HG03108 (cell line): ENCODE measurements around the gene LYZL2.
"Not testable (repeated sequence)": the region's sequence is repeated elsewhere in the genome, so short reads cannot be mapped to it uniquely, and the experiment has no call there.

Source experiments
- ATAC-seq: cut with Tn5 transposase; IDR thresholded peaks from one replicate; pipeline ENCODE4 v1.9.1; 2021; ENCODE audit warnings: moderate library complexity; ENCODE audit not compliant: unreplicated experiment

Gene LYZL2

DNA sequence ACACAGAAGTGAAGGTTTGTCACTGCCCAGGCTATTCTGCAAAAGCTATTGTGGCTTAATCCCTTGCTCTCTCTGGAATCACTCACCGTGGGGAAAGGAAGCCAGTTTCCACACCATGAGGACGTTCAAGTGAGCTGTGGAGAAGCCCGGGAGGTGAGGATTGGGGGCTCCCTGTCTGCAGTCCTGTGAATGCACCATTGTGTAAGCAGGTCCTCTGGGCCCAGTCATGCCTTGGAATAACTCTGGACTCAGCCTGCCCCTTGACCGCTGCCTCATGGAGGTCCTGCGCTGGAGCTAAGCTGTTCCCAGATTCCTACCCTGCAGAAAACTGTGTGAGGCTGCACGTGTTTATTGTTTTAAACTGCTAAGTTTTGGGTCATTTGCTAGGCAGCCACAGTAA is 33.5 kb downstream of the LYZL2 start:
- ATAC-seq = no peak

DNA sequence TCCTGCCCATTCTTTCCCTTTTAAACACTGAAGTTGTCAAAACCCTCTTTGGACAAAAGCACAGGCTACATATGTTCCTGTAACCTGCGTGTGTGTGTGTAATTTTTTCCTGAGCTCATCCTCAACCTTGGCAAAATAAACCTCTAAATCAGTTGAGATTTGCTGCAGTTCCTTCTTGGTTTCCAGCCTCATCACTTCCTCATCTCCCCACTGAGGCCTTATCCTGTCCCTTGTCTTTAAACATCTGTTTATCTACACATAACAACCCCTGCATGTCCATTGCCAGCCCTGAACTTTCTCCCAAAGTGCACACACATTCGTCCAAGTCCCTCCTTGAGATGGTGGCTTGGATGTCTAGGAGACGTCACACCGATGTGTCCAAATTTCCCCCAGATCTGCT is 35.5 kb downstream of the LYZL2 start:
- no peak for ATAC-seq

DNA sequence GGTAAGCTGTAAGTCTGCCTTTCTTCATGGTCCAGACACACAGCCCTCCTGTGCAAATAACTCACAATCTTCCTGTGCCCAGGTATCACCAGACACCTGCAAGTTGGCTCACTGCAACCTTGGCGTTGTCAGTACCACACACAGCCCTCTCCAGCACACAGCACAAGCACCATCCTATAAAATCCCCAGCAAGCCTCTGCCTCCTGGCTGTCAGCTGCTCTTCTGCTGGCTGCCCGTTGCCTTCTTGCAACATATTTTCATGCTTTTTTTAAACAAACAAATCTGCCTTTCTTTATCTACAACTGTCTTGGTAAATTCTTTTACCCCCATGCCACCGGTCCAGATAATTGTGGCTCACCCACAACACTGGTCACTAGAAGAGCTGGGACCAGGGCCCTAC is 36.8 kb downstream of the LYZL2 start:
- not testable (repeated sequence) for ATAC-seq

DNA sequence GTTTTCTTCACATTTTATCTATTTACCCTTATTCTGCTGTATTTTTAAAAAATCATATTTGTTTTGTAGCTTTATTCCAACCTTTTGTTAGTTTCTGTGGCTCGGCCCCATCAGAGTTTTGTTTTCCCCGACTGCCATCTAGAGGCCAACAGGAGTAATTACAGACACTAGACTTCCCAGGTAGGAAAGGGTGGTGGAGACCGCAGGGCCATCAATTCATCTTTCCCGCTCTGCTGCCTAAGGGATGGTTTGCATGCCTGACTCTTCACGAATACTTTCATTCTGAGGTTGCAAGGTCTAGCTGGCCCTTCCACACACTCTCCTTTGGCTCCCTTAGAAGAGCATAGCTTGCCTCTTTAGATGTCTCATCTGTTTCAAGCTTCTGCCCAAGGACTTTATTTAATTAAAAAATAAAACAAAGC is 38.3 kb downstream of the LYZL2 start:
- no peak for ATAC-seq

DNA sequence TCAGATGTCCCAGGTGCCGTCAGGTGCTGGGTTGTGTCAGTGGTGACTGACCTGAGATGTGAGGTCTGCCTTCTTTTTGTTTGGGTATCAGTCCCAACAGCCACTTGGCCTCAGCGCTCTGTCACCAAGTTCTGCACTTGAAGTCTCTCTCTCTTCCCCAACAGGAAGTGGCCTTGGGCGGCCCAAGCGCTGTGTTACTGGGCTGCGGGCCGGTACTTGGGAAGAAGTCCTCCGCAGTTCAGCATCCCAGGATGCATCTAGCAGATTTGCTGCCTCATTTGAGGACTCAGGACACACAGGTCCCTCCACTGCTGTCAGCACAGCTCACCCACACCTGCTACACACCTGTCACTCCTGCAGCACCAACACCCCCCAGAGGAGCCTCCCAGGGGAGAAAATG is 40.1 kb downstream of the LYZL2 start:
- ATAC-seq = no peak

DNA sequence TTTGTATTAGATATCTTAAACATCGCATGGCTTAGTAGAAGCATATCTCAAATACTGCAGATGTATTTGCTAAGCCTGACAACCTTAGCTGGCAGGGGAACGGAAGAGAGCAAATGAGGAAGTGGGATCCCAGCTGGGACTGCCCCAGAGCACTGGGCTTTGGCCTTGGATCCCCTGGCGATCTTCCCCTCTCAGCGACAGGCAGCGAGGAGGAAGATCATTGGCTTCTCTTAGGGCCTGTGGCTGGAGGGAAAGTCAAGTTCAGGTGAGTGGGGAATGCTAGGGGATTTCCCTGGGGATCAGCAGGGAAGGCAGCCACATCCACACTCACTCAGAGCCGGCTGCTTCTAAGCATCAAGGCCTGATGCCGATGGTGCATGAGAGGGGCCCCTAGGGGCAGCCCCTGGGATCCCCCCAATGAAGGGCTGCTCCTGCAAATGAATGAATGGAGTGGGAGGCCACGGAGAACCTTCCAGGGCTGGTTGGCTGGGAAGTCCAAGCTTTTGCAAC is 42.0 kb downstream of the LYZL2 start:
- ATAC-seq = peak; percentile 84

DNA sequence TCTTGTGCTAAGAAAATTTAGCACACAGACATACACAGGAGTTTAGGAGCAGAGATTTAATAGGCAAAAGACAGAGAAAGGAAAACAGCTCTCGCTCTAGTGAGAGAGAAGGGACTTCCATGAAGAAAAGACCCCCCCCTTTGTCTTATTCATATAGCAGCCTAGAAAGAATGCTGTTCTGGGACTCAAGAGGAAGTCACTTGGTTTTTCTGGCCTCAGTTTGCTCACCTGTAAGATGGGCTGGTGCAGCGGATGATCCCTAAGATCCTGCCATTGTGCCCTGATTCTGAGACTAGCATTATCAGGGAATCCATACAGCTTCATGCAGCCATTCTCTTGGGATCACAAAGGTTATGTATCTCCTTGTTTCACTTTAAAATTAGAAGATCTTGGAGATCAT is 42.7 kb downstream of the LYZL2 start:
- ATAC-seq = no peak

DNA sequence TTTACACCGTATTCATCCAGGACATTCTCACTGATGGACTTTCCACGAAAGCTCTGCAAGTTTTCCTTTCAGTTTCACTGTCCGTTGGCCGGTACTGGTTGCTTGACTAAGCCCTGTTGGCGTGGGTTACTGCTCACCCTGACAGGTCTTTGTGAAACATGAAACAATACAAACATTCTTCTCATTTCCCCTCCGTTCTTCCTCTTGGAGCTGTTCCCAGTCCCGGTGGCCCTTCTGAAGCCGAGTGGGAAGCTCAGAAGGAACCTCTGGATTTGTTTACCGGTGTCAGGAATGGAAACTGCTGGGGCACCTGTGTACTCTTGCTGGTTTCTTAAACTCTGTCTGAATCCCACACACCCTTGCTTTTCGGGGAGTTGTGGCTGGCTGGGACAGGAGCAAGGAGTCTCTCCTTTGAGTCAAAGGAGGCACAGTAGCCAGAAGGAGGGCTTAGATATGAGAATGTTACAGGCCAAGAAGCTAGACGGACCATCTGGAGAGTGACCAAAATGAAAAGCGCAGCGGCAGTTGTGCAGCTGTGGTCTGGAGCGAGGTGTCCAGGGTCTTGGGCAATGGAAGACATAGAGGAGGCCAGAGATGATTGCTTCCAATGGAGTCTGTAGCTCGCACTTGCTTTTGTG is 45.7 kb downstream of the LYZL2 start:
- peak; percentile 49 for ATAC-seq

DNA sequence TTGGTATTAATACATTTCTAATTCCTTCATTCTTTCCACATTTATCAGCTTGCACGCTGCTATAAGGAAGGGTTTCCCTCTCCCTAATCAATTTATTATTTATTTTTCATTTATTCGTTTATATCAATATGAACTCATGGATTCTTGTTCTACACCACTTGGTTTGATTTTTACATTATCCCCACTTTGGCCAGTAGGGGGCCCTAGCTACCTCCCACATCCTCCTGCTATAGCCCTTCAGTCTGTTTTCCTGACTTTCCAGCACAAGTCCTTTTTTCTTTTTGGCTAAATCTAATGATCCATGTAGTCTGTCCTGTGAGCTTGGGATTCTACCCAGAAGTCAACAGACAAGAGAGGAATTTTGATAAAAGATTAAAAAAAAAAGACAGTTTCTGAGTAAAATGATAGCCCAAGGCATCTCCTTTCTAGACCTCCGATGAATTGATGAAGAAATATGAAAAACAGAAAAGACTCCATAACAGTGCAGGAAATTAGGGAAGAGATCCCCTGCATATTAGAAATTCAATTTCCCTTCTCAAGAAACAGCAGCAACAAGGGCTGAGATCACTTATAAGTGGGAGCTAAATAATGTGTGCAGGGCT is 47.7 kb downstream of the LYZL2 start:
- no peak for ATAC-seq

DNA sequence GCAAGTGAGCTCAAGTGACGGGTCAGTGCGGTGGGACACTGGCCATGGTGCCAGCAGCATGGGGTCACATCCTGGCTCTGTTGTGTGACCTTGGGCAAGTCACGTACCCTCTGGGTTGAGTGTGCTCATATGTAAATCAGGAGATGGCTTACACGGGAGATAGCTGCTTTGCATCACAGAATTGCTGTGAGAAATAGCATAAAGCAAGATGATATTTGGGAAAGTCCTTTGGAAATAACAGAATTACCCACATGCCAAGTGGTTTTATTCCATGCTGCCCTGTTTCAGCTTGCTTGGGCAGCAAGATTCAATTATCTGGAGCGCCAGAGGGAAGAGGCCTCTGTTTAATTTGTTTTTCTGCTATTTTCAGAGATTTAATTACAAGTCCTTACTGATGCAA is 48.9 kb downstream of the LYZL2 start:
- ATAC-seq = no peak

DNA sequence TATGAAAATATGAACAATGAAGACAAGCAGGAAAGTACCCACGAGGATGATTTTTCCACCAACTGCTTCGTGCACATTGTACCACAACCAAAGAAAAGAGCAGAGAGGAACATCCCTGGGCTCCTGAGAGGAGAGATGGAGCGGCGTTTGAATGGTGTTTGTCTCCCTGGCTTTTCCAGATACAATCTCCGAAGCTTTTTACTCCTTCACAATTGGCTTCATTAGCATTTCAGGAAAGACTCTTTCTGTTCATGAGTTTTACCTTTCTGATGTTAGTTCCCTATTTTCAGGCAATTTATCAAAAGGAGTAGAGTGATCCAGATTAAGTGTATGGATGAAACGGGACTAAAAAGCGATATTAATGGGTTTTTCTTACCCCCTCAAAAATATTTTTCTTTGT is 49.3 kb downstream of the LYZL2 start:
- ATAC-seq = no peak

DNA sequence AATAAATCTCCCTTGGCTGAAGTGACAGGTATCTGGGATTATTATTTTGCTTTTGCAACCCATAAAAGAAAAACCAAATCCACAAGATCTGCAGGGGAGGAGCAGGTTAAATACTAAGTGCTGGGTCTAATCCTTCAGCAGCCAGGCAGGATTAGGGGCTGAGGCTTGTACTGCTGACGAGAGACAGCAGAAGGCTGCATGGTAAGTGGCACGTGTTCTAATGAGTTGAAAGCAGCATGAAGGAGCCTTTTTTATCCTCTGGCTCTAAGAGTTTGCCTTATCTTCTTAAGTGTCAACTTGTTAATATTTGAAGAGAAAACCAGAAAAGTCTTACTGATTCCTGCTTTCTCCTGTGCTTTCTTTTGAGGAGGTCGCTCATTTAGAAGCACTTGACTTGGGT is 50.0 kb downstream of the LYZL2 start:
- ATAC-seq = no peak

DNA sequence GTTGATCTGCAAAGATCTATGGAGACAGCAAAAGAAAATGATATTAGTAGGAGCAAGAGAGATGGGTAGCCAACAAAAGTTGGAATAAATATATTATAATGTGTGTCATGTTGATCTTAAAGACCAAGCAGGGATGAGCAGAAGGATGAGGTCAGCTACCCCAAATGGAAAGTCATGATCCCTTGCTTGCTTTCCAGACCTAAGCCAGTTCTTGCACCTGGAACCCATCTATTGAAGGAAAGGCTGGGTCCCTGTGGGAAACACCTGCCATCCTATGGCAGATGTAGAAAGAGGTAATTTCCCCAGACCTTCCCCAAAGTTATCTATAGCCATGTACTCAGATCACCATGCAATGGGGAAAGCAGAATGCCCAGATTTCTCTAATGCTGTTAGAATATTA is 52.5 kb downstream of the LYZL2 start:
- no peak for ATAC-seq

DNA sequence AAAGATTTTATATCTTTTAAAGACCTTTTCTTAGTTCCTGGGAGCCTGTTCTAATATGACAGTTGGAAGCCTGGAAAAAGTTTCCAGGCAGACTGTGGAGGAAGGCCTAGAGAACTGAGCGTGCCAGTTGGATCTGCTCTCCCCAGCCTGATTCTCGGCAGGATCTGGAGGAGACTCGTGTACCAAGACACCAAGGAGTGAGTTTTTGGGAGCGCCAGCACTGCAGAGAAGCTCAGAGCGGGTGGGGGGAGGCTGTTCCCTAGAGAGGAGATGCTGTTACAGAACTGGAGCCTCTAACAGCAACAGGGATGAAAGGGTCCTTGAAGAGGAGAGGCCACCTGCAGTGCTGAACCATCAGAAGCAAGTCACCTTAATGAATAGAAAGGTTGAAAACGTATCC is 52.9 kb downstream of the LYZL2 start:
- no peak for ATAC-seq

DNA sequence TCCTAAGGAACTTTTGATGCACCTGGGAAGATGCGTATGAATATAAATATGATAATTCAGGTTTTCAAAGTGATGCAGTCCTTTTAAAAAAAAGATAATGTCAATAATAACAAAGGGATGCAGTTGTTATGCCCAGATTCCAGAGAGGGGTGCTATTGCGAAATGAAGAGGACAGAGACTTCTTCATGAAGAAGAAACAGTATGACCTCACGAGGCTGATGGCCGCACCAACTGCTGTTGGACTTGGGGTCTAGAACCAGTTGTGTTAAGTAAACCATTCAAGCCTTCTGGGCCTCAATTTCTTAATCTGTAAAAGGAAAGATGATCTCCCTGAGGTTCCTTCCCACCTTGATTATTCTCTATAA is 55.1 kb downstream of the LYZL2 start:
- no peak for ATAC-seq

DNA sequence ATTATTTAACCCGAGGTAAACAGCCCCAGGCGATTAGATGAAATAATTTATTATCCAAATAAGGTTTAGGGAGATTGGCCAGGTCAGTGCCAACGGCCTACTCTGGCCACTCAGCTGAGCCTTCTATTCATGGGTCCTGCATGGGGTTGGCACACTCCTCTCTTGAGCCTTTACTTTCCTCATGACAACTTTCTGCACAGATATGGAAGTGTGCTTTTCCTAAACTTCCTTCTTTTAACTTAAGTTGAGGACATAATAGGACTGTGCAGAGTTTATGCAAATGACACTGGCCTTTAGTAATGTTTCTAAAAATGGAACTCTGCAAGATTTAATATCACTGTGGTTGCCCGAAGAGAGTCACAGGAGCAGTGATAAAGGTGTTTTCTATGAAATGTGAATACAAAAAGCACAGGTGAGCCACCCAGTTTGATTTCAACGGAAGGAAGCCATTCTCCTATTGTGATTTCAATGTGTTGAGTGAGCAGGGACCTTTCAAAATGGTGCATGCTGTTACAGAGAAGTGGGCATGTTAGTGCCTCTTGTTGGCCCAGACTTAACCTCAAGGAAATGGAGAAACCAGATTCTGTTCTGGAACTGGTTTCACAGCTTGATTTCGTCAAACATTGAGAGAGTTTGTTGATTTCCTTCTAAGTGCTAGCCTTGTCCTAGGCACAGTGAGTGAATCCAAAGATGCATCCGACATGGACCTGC is 55.7 kb downstream of the LYZL2 start:
- ATAC-seq = no peak

DNA sequence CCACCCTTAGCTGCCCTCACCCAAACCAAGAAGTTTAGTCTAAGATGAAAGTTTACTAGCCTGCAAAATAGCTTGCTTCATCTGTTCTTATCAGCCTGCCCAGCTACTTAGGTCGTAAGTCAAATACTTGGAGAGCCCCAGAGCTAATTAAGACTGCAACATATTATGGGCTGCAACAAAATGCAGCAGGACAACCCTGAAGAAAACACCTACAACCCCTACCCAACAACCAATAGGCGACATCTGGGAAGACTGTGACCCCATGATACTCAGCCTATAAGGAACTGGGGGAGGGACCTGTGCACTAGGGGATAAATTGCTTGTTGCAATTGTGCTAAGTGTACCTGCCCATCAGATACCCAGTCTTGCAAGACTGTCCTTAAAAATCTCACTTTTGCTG is 64.1 kb downstream of the LYZL2 start:
- ATAC-seq = no peak

DNA sequence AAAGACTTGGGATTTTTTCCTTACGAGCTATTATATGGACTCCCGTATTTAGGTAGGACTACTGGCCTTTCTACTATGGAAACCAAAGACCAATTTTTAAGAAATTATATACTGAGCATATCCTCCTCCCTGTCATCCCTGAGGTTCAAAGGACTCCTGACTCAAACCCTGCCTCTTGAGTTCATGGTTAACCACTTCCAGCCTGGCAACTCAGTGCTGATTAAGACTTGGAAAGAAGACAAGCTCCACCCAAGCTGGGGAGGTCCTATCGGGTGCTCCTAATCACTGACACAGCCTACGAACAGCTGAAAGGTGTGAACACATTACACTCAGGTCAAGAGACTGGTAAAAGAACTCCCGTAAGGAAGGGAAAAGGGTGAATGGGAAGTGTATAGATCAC is 66.8 kb downstream of the LYZL2 start:
- no peak for ATAC-seq
